Esophagus squamous epithelium (tissue), 5 donors: ENCODE data around the gene PBX2. TPM values are rescaled to one million over a fixed set of nuclear protein-coding genes. Genes with fewer than 3 reads are reported as not detected.
"Not testable (repeated sequence)": the region's sequence is repeated elsewhere in the genome, so short reads cannot be mapped to it uniquely, and the experiment has no call there.

ENCODE experiments used
- DNase-seq: peaks from one replicate; lab custom pipeline; 2025; lab: John Stamatoyannopoulos, UW
- H3K27ac ChIP-seq, 4 donors: fragments of 200-600 bp; sonication (generic); one replicate each; pipeline ENCODE4 v1.5.1; 2016 to 2019; ENCODE audit warnings: mild to moderate bottlenecking in 1 of 4
- H3K27me3 ChIP-seq, 4 donors: fragments of 200-600 bp; sonication (generic); 1 replicate in 3 of 4; 2 replicates in 1 of 4; pipeline versions ENCODE4 v1.5.1 to v1.6.0; 2017 to 2021; ENCODE audit warnings: antibody characterized with exemption in 1 of 4
- H3K36me3 ChIP-seq, 3 donors: fragments of 200-600 bp; sonication (generic); one replicate each; pipeline ENCODE4 v1.5.1; 2016 to 2019
- H3K4me1 ChIP-seq, 3 donors: fragments of 200-600 bp; sonication (generic); one replicate each; pipeline ENCODE4 v1.5.1; 2017 to 2019
- H3K4me3 ChIP-seq, 4 donors: fragments of 200-600 bp; sonication (generic); 1 replicate in 3 of 4; 2 replicates in 1 of 4; pipeline ENCODE4 v1.5.1; 2016 to 2019; ENCODE audit warnings: mild to moderate bottlenecking in 2 of 4, moderate library complexity in 1 of 4
- H3K9me3 ChIP-seq, 3 donors: fragments of 200-600 bp; sonication (generic); one replicate each; pipeline ENCODE4 v1.5.1; 2016 to 2019
- POLR2A ChIP-seq, 4 donors: fragments of 450-650 bp; IDR thresholded peaks; one replicate each; pipeline ENCODE4 v1.6.1; 2017; ENCODE audit warnings: antibody characterized with exemption in 4 of 4, mild to moderate bottlenecking in 4 of 4, moderate library complexity in 3 of 4
- WGBS, 2 donors: methylation state at CpG; one replicate each; pipeline ENCODE4 v1.1.5; 2018; 5-methylcytosine and 5-hydroxymethylcytosine counted together
- intact Hi-C: fragments of 100-400 bp; cut with DNase I; formaldehyde crosslinking; loops from one replicate; pipeline ENCODE4 v1.15.0; 2022
- total RNA-seq, 4 donors: library from RNA; depleted of rRNA; stranded (reverse); fragments of >200 nt; gene quantifications; one replicate each; pipeline ENCODE4 v1.1.0, GENCODE V29; 2016
- TF ChIP-seq, protein P1 (sequence below), 6 experiments: fragments of 450-650 bp in 4 of 6; fragments of 200-600 bp in 2 of 6; sonication (generic) in 2 of 6; IDR thresholded peaks; one replicate each; pipeline ENCODE4 v1.5.1; 2016 to 2019; ENCODE audit warnings: antibody characterized with exemption in 6 of 6, mild to moderate bottlenecking in 4 of 6, moderate library complexity in 4 of 6
- donor health status: DM: yes; HTN: yes; CAD: no.

PBX2 gene
- total RNA-seq, 4 donors from 2014 or later, result 27.1 to 40.2 (median 28.9) TPM

DNA sequence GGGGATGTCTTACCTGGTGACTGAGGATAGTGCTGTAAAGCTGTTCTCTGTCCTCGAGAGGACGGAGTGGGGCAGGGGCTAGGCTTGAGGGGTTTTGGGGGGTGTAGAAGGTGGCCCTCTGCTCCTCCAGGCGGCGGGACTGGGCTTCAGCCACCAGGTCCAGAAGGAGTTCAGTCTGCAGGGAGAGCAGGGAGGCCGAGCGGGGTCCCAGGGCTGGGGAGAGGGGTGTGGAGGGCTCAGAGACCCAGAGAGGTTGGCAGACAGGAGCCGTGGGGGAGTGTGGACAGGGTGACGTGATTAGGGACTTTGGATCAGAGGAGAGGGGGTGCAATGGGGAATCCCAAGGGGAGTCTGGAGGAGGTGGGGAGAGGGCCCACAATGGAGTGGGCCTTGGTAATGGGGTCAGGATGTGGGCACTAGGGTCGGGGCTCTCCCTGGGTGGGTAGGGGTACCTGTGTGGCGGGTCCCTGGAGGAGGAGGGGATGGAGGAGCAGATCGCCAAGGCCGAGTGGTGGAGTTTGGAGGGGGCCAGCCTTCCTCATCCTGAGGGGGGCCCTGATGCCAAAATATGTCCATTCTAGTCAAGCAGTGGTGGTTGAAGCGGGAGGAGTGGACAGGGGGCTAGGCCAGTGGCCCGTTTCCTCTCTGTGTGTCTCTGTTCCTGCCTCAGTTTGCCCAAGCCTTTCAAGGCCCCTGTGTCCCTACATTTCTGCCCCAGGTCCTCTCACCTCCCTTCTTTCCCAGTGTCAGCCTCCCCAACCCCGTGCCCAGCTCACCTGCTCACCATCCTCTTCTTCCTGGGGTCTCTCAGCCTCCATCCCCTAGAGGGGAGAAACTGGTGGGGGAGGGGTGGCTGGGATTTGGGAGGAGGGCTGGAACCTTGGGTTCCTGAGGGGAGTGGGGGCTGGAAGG, 1.9 kb upstream of the PBX2 start:
- Histone ChIP-seq H3K27me3 (no peaks in the 10 kb centered on the region), H3K4me1 (peaks cover 22 to 87% (median 46%) of the 10 kb centered on the region in 3 donors), H3K36me3 (peaks cover 6 to 13% (median 9%) of the 10 kb centered on the region in 3 donors), H3K27ac (peak overlapping the region; percentile 95 to 99 (median 98)), H3K4me3 (peak overlapping the region; percentile 14 to 88 (median 60)), H3K9me3 (no peaks in the 10 kb centered on the region)
- 56 to 60% methylated on average over 13 to 15 of the region's 15 CpGs for WGBS, 2 donors
- no peak for DNase-seq
- TF ChIP-seq, protein P1, sequence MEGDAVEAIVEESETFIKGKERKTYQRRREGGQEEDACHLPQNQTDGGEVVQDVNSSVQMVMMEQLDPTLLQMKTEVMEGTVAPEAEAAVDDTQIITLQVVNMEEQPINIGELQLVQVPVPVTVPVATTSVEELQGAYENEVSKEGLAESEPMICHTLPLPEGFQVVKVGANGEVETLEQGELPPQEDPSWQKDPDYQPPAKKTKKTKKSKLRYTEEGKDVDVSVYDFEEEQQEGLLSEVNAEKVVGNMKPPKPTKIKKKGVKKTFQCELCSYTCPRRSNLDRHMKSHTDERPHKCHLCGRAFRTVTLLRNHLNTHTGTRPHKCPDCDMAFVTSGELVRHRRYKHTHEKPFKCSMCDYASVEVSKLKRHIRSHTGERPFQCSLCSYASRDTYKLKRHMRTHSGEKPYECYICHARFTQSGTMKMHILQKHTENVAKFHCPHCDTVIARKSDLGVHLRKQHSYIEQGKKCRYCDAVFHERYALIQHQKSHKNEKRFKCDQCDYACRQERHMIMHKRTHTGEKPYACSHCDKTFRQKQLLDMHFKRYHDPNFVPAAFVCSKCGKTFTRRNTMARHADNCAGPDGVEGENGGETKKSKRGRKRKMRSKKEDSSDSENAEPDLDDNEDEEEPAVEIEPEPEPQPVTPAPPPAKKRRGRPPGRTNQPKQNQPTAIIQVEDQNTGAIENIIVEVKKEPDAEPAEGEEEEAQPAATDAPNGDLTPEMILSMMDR (IDR thresholded peaks at IDR 0.05), result no peak
- no peak for TF ChIP-seq POLR2A (IDR thresholded peaks at IDR 0.05)
- intact Hi-C loops, result no loop called here

DNA sequence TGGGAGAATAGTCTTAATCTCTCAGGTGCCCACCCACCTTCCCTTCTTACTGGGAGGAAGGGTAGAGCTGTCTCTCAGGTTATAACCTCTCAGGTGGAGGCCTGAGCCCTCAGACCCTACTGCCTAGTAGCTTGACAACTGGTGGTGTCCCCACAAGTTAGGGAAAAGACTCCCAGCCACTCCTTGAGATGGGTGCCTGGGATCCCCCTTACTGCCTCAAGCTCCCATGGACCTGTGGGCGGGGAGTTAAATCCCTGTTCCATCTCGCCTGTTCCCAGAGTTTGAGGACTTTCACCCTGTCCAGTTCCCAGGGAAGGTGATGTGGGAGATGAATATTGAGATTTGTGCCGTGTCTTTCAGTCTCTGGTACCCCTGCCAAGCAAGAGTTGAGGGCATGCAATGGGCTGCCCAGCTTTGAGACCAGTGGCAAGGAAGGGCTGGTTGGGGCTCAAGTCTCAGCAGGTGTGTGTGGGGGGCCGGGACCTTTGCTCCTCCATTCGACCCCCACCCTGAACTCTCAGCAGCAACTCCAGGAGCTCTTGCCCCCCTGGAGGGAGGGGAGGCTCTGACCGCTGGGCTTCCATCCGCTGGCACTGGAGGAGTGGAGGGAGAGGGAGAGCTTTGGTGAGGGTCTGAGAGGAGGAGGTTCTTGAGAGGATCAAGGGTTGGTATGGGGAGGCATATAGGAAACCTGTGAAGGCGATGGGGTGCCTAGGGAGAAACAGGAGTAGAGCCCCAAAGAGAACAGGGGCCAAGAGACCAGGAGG, 1.1 kb upstream of the PBX2 start:
- no peak for DNase-seq
- intact Hi-C loops, result no loop called here
- no peaks in the 10 kb centered on the region for H3K9me3 ChIP-seq
- H3K4me3 ChIP-seq, result peak overlapping the region; percentile 69 to 93 (median 87)
- 61 to 67% methylated on average over 5 to 6 of the region's 8 CpGs for WGBS, 2 donors
- peak overlapping the region; percentile 95 to 99 (median 98) for H3K27ac ChIP-seq
- TF ChIP-seq, protein P1 (IDR thresholded peaks at IDR 0.05), result no peak
- TF ChIP-seq POLR2A (IDR thresholded peaks at IDR 0.05), result no peak
- H3K36me3 ChIP-seq, result peaks cover 9 to 22% (median 13%) of the 10 kb centered on the region in 3 donors
- no peaks in the 10 kb centered on the region for H3K27me3 ChIP-seq
- peaks cover 22 to 87% (median 49%) of the 10 kb centered on the region in 3 donors for H3K4me1 ChIP-seq

DNA sequence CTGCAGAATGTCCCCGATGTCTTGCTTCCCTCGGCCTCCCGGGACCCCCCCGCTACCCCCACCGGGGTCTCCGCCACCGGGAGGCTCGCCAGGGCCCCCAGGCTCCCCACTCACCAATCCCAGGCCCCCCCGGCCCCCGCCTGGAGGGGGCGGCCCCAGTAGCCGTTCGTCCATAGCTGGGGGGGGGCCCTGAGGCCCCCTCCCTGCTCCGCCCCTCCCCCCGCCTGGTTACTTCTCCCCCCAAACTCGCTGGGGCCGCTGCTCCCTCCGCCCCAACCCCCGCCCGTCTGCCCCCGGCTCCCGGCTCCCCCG, 304 bp downstream of the PBX2 start:
- Histone ChIP-seq H3K27ac (peak overlapping the region; percentile 95 to 99 (median 98)), H3K4me1 (peaks cover 22 to 92% (median 49%) of the 10 kb centered on the region in 3 donors)

DNA sequence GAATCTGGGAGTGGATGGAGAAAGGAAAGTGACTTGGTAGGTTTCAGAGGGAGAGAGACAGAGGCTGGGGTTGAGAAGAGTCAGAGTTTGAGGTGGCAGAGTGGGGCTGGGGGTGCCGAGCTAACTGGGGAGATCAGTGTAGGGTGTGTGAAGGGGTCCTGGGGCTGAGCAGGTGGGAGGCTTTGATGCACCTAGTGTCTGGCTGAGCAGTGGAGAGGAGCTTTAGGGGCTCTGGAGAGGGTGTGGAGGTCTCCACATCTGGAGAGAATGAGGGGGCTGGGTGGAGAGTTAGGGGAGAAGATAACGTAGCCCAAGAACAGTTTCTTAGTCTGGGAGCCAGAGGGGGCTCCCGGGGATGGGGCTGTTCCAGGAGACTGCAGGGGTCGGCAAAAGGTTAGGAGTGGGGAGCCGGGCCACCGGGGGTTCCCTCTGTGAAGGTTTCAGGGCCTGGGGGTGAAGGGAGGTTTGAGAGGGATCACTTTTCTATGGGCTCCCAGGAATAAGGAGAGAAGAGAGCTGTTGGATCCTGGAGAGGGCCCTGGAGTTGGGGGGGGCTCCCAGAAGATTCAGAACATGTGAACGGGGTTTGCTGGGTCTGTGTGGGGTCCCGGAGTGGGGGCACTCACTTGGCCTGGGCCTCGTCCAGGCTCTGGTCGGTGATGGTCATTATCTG, 797 bp downstream of the PBX2 start:
- Histone ChIP-seq H3K4me1 (peaks cover 22 to 88% (median 44%) of the 10 kb centered on the region in 3 donors), H3K27me3 (no peaks in the 10 kb centered on the region), H3K4me3 (peak overlapping the region; percentile 69 to 93 (median 87)), H3K9me3 (no peaks in the 10 kb centered on the region), H3K36me3 (peaks cover 9 to 25% (median 13%) of the 10 kb centered on the region in 3 donors), H3K27ac (peak overlapping the region; percentile 95 to 99 (median 98))
- intact Hi-C loops, result no loop called here
- no peak for DNase-seq
- 1 to 4% methylated on average over 9 to 10 of the region's 10 CpGs for WGBS, 2 donors
- TF ChIP-seq POLR2A (IDR thresholded peaks at IDR 0.05), result no peak

More for the DNA sequence above, 304 bp downstream of the PBX2 start:
- Histone ChIP-seq H3K36me3 (peaks cover 9 to 25% (median 13%) of the 10 kb centered on the region in 3 donors), H3K27me3 (no peaks in the 10 kb centered on the region), H3K4me3 (peak overlapping the region; percentile 69 to 93 (median 87)), H3K9me3 (no peaks in the 10 kb centered on the region)
- DNase-seq, result no peak
- intact Hi-C loops, result no loop called here
- WGBS, 2 donors, result no CpG with 5 or more reads among the region's 23 CpGs
- TF ChIP-seq, protein P1 (IDR thresholded peaks at IDR 0.05), result no peak
- TF ChIP-seq POLR2A (IDR thresholded peaks at IDR 0.05), result no peak

DNA sequence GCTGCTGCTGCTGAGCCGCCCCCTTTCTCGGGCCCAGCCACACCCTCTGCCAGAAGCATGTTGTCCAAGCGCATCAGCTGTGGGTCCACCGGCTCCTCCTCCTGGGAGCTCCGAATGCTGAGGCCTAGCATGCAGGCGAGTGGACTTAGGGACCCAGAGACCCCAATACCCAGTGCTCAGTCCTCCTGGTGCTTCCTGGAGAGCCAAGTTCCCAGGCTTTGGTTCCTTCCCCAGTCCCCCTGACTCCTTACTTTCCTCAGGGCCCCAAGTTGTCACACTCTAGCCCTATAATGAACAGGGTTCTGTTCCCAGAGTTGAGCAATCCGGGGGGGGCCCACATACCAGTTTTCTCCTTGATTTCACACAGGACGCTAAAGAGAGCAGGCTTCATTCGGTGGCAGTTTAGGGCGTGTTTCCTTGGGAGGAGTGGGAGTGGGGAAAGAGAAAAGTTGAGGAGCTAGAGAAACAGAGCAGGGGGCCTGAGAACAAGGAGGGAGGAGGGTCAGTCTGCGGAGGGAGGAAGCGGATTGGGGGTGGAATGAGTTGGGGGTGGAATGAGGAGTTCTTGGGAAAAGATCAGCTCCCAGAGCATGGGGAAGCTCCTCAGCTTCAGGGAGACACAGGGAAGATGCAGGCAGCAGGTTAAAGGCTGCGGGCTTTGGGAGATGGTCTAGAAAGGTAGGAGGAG, 1.5 kb downstream of the PBX2 start:
- WGBS, 2 donors, result 17 to 19% methylated on average over 8 to 9 of the region's 13 CpGs
- Histone ChIP-seq H3K27me3 (no peaks in the 10 kb centered on the region), H3K4me1 (peaks cover 22 to 85% (median 42%) of the 10 kb centered on the region in 3 donors), H3K4me3 (peak overlapping the region; percentile 69 to 93 (median 87)), H3K27ac (peak overlapping the region; percentile 95 to 99 (median 98)), H3K36me3 (peaks cover 9 to 32% (median 16%) of the 10 kb centered on the region in 3 donors), H3K9me3 (no peaks in the 10 kb centered on the region)
- TF ChIP-seq, protein P1 (IDR thresholded peaks at IDR 0.05), result no peak
- no peak for TF ChIP-seq POLR2A (IDR thresholded peaks at IDR 0.05)
- intact Hi-C loops, result no loop called here
- no peak for DNase-seq

DNA sequence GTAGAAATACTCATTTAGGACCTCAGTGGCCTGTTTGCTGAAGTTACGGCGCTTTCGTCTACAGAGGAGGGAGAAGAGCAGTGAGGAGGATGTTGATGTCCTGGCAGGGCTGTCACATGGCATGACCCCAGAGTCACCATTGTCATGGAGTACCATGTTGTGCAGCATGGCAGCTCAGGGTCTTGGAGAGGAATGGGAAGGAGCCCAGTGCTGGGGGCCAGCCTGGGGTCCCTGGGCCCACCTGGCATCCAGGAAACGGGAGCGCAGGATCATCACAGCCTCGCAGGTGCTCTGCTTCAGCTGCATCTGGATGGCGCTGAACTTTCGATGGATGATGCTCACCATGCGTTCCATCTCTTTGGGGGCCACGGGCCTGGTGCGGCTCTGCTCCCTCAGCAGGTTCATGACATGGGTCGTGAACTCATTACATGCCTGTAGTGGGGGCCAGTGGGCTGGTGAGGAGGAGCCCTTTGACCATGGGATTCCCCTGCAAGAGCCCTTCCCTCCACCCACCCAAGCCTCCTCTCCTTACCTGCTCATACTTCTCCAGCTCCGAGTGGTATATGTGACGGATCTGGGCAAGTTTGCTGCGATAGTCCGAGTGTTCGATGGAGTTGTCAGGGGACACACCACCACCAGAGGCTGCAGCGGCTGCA, 2.1 kb downstream of the PBX2 start:
- Histone ChIP-seq H3K4me1 (peaks cover 22 to 78% (median 42%) of the 10 kb centered on the region in 3 donors), H3K4me3 (peak overlapping the region in 3 of 4 donors; percentile 86 to 93 (median 88)), H3K27ac (peak overlapping the region; percentile 95 to 99 (median 98)), H3K36me3 (peaks cover 9 to 39% (median 19%) of the 10 kb centered on the region in 3 donors)
- 80 to 86% methylated on average over 3 to 14 of the region's 18 CpGs for WGBS, 2 donors
- intact Hi-C loops, H3K9me3 ChIP-seq, DNase-seq, H3K27me3 ChIP-seq: not testable (repeated sequence)
